HEK293T (cell line): ENCODE data around the gene NPLOC4.

Source experiments
- CTCF ChIA-PET: fragments of 350-600 bp; formaldehyde crosslinking; extraction: SDS; loops from one replicate; lab custom pipeline; 2021; ENCODE audit warnings: antibody characterized with exemption, inconsistent platforms; lab: Yijun Ruan, JAX
- POLR2A ChIA-PET: fragments of 350-600 bp; formaldehyde crosslinking; extraction: SDS; loops from one replicate; lab custom pipeline; 2020; ENCODE audit warnings: antibody characterized with exemption, inconsistent platforms; lab: Yijun Ruan, JAX
- DNase-seq: peaks from one replicate; pipeline ENCODE4 v3.0.0; 2012; ENCODE audit warnings: mixed read lengths; ENCODE audit errors: extremely low spot score
- ARNT ChIP-seq: fragments of 450-650 bp; IDR thresholded peaks from 2 replicates; pipeline ENCODE4 v1.6.1; 2017; ENCODE audit warnings: mild to moderate bottlenecking
- BHLHE40 ChIP-seq: fragments of 450-650 bp; IDR thresholded peaks from 2 replicates; pipeline ENCODE4 v1.6.1; 2016; ENCODE audit warnings: mild to moderate bottlenecking, moderate library complexity, borderline replicate concordance
- CTBP1 ChIP-seq: fragments of 450-650 bp; IDR thresholded peaks from 2 replicates; pipeline ENCODE4 v1.6.1; 2016; ENCODE audit warnings: borderline replicate concordance
- ELF4 ChIP-seq: fragments of 450-650 bp; IDR thresholded peaks from 2 replicates; pipeline ENCODE4 v1.6.1; 2017; ENCODE audit warnings: antibody characterized with exemption
- FOXA1 ChIP-seq: fragments of 450-650 bp; IDR thresholded peaks from 2 replicates; pipeline ENCODE4 v1.6.1; 2016; ENCODE audit warnings: mild to moderate bottlenecking
- FOXK2 ChIP-seq: fragments of 450-650 bp; IDR thresholded peaks from 2 replicates; pipeline ENCODE4 v1.6.1; 2016; ENCODE audit warnings: mild to moderate bottlenecking
- FOXM1 ChIP-seq: fragments of 450-650 bp; IDR thresholded peaks from 2 replicates; pipeline ENCODE4 v1.6.1; 2017; ENCODE audit warnings: mild to moderate bottlenecking, borderline replicate concordance
- HDGF ChIP-seq: fragments of 450-650 bp; IDR thresholded peaks from 2 replicates; pipeline ENCODE4 v1.6.1; 2017; ENCODE audit warnings: antibody characterized with exemption, borderline replicate concordance
- L3MBTL2 ChIP-seq: fragments of 450-650 bp; conservative IDR thresholded peaks from 2 replicates; pipeline ENCODE4 v1.6.1; 2016; ENCODE audit warnings: mild to moderate bottlenecking
- LEF1 ChIP-seq: fragments of 450-650 bp; IDR thresholded peaks from 2 replicates; pipeline ENCODE4 v1.6.1; 2017; ENCODE audit warnings: mild to moderate bottlenecking, borderline replicate concordance
- NFRKB ChIP-seq: fragments of 450-650 bp; IDR thresholded peaks from 2 replicates; pipeline ENCODE4 v1.6.1; 2016; ENCODE audit warnings: mild to moderate bottlenecking, moderate library complexity
- SP1 ChIP-seq: fragments of 450-650 bp; IDR thresholded peaks from 2 replicates; pipeline ENCODE4 v1.6.1; 2017
- SUZ12 ChIP-seq: fragments of 450-650 bp; IDR thresholded peaks from 2 replicates; pipeline ENCODE4 v1.6.1; 2016; ENCODE audit warnings: mild to moderate bottlenecking
- TARDBP ChIP-seq: fragments of 450-650 bp; IDR thresholded peaks from 2 replicates; pipeline ENCODE4 v1.6.1; 2016
- ZNF384 ChIP-seq: fragments of 450-650 bp; IDR thresholded peaks from 2 replicates; pipeline ENCODE4 v1.6.1; 2016
- TF ChIP-seq, protein P1 (sequence below): fragments of 450-650 bp; IDR thresholded peaks from 2 replicates; pipeline ENCODE4 v1.6.1; 2016

Gene NPLOC4

DNA sequence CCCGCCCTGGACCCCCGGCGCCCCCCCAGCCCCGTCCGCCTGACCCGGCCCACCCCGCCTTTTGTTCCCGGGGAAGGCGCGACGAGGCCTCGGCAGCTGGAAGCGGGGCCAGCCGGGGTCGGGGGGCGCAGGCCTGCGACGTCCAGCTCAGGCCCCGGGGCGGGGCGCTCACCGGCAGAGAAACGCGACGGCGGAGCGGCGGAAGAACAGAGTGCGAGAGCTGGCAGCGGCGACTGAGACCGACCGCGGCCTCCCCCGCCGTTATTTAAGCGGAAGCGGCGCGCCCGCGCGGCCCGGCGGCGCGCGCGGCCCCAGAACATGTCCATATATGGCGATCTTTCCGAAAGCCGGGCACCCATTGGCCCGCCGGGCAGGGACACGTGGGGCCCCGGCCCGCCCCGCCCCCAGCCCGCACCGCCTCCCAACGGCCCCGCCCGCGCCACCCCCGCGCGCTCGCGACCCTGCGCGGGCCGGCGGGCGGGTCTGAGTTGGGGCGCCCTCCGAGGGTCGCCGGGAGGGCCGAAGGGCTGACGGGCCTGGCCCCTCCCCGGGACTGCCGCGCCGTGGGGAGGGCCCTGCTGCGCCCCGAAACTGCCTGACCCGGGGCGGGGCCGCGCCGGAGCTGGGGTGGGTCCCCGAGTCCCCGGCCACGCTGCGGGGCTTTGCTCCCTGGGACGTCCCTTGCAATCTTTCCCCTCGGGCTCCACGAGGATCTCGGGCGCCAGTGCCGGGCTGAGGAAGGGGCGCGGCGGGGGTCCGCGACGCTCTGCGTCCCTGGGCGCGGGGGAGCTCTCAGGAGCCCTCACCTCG, 124.1 kb downstream of the NPLOC4 start, which contains the start of gene ACTG1:
ACTG1 (minus strand) TSS at position 238 of the 810 bp plus-strand sequence. CDS start 445 bp downstream, outside the sequence.
- peak; percentile 96 for DNase-seq
- no peak for TF ChIP-seq FOXK2
- no peak for TF ChIP-seq FOXA1
- no peak for TF ChIP-seq CTBP1
- TF ChIP-seq SP1 = no peak
- TF ChIP-seq ARNT = no peak
- no peak for TF ChIP-seq NFRKB
- no peak for TF ChIP-seq BHLHE40
- TF ChIP-seq LEF1 = 0 out of 2 replicates have a peak, but pooled peaks have one; percentile 43
- no peak for TF ChIP-seq L3MBTL2
- TF ChIP-seq ELF4 = no peak; the same call in 1 of the 2 replicates
- no peak for TF ChIP-seq SUZ12
- TF ChIP-seq ZNF384 = no peak
- peak; percentile 36; the same call in 1 of the 2 replicates for TF ChIP-seq FOXM1
- TF ChIP-seq TARDBP = peak; percentile 57; the same call in 1 of the 2 replicates
- TF ChIP-seq, protein P1, sequence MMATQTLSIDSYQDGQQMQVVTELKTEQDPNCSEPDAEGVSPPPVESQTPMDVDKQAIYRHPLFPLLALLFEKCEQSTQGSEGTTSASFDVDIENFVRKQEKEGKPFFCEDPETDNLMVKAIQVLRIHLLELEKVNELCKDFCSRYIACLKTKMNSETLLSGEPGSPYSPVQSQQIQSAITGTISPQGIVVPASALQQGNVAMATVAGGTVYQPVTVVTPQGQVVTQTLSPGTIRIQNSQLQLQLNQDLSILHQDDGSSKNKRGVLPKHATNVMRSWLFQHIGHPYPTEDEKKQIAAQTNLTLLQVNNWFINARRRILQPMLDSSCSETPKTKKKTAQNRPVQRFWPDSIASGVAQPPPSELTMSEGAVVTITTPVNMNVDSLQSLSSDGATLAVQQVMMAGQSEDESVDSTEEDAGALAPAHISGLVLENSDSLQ = no peak
- no peak for TF ChIP-seq HDGF
- CTCF ChIA-PET = interaction anchor here (1.0 kb wide), 1 partner anchor 221 kb away, joined by 3 read pairs; no protein-coding TSS in a partner anchor
- POLR2A ChIA-PET = interaction anchor here (0.6 to 7.5 kb wide), 13 partner anchors 10 to 241 kb away, joined by 3 to 66 read pairs (median 4); partner anchors contain the start of genes BAHCC1 and FAAP100

GRCh38 chr17:81511804-81512561, 124.9 kb downstream of the NPLOC4 start:
- DNase-seq = no peak
- ChIA-PET POLR2A (interaction anchor here (1.1 to 7.5 kb wide), 10 partner anchors 10 to 241 kb away, joined by 3 to 66 read pairs (median 6); partner anchors contain the start of genes BAHCC1 and FAAP100), CTCF (no interaction called here)
- TF ChIP-seq LEF1 (0 out of 2 replicates have a peak, but pooled peaks have one; percentile 26), NFRKB (no peak), FOXK2 (no peak), L3MBTL2 (no peak; the same call in 1 of the 2 replicates), BHLHE40 (no peak)

DNA sequence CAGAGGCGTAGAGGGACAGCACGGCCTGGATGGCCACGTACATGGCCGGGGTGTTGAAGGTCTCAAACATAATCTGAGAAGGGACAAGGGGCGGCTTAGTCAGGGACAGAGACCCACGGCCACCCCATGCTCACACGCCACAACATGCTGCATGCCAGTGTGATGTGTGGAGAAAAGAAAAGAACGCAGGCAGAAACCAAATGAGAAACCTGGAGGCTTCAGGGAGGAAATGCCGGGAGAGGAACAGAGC, 125.4 kb downstream of the NPLOC4 start:
- POLR2A ChIA-PET = interaction anchor here (1.0 to 7.5 kb wide), 7 partner anchors 12 to 219 kb away, joined by 3 to 66 read pairs (median 6); partner anchors contain the start of gene BAHCC1
- CTCF ChIA-PET = interaction anchor here (1.0 kb wide), 1 partner anchor 115 kb away, joined by 3 read pairs; no protein-coding TSS in a partner anchor
- TF ChIP-seq BHLHE40 (no peak), HDGF (no peak), SP1 (no peak), NFRKB (no peak)
- TF ChIP-seq, protein P1 = no peak
- DNase-seq = no peak

DNA sequence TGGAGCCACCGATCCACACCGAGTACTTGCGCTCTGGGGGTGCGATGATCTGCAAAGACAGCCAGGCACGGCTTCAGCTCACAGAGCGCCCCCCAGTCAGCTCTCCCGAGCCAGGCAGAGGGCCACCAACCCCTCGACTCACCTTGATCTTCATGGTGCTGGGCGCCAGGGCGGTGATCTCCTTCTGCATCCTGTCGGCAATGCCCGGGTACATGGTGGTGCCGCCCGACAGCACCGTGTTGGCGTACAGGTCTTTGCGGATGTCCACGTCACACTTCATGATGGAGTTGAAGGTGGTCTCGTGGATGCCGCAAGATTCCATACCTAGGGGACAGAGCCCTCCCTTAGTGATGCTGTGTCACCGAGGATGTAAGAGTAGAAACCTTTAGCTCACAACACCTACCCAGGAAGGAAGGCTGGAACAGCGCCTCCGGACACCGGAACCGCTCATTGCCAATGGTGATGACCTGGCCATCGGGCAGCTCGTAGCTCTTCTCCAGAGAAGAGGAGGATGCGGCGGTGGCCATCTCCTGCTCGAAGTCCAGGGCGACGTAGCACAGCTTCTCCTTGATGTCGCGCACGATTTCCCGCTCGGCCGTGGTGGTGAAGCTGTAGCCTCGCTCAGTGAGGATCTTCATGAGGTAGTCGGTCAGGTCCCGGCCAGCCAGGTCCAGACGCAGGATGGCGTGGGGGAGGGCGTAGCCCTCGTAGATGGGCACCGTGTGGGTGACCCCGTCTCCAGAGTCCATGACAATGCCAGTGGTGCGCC, 125.9 kb downstream of the NPLOC4 start:
- no peak for DNase-seq
- TF ChIP-seq ZNF384 = no peak
- no peak for TF ChIP-seq SP1
- no peak for TF ChIP-seq HDGF
- TF ChIP-seq CTBP1 = no peak
- TF ChIP-seq FOXA1 = no peak
- POLR2A ChIA-PET = interaction anchor here (0.8 to 7.5 kb wide), 10 partner anchors 11 to 272 kb away, joined by 3 to 66 read pairs (median 4); partner anchors contain the start of genes BAHCC1, FAAP100 and NDUFAF8
- CTCF ChIA-PET = interaction anchor here (1.0 to 1.2 kb wide), 2 partner anchors 26 to 114 kb away, joined by 3 to 6 read pairs; no protein-coding TSS in a partner anchor

DNA sequence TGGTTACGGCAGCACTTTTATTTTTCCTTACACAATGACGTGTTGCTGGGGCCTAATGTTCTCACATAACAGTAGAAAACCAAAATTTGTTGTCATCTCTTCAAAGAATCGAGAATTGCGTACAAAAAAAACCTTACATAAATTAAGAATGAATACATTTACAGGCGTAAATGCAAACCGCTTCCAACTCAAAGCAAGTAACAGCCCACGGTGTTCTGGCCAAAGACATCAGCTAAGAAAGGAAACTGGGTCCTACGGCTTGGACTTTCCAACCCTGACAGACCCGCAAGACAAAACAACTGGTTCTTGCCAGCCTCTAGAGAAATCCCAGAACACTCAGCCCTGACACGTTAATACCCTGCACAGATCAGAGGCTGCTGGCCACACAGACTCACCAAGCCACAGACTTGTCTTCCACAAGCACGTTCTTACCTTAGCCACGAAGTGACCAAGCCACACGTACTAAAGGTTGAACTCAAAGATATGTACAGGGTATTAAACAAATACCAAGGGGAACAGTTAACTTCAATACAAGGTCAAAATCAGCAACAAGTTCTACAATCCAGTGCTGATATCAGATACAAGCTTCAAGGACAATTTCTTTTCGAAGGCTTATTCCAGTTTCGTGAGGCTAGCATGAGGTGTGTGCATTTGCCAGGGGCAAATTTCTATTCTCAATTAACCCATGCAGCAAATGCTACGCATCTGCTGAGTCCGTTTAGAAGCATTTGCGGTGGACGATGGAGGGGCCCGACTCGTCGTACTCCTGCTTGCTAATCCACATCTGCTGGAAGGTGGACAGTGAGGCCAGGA, 126.7 kb downstream of the NPLOC4 start:
- TF ChIP-seq, protein P1 = no peak
- TF ChIP-seq HDGF = no peak
- TF ChIP-seq ELF4 = no peak
- TF ChIP-seq SP1 = no peak
- TF ChIP-seq FOXM1 = no peak
- no peak for TF ChIP-seq L3MBTL2
- TF ChIP-seq LEF1 = no peak
- TF ChIP-seq FOXA1 = no peak
- TF ChIP-seq NFRKB = no peak
- TF ChIP-seq BHLHE40 = no peak
- TF ChIP-seq SUZ12 = no peak
- TF ChIP-seq ZNF384 = no peak
- no peak for TF ChIP-seq FOXK2
- TF ChIP-seq ARNT = no peak
- TF ChIP-seq CTBP1 = no peak
- no peak for TF ChIP-seq TARDBP
- CTCF ChIA-PET = interaction anchor here (1.0 to 1.2 kb wide), 2 partner anchors 25 to 113 kb away, joined by 3 to 6 read pairs; no protein-coding TSS in a partner anchor
- no peak for DNase-seq
- POLR2A ChIA-PET = interaction anchor here (0.8 to 3.2 kb wide), 10 partner anchors 10 to 271 kb away, joined by 3 to 18 read pairs (median 6); partner anchors contain the start of genes BAHCC1, FAAP100 and NDUFAF8
